Stromal cell of bone marrow (primary cell): ENCODE results near the gene EXOSC1.
"Not testable (repeated sequence)": the region's sequence is repeated elsewhere in the genome, so short reads cannot be mapped to it uniquely, and the experiment has no call there.

Experiments used
- DNase-seq: peaks from one replicate; pipeline ENCODE4 v3.0.0-alpha.2; 2012; ENCODE audit warnings: low read depth

The EXOSC1 gene

DNA sequence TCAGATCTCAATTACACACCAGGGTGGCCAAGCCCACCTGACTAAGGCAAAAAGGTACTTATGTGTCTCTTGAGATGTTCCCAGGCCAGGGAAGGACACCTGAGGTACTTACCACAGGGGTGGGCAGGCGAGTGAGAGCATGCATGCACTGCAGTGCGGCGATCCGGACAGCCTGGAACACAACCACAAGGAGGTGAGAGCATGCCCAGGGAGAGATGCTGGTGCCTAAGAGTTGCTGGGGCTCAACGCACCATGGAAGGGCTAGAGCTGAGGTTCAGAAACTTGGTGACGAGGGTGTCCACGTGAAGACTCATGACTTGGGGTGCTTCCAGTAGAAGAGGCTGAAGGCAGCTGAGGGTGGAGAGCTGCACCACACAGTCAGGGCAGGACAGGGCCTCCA is 13.3 kb upstream of the EXOSC1 start:
- DNase-seq = no peak

DNA sequence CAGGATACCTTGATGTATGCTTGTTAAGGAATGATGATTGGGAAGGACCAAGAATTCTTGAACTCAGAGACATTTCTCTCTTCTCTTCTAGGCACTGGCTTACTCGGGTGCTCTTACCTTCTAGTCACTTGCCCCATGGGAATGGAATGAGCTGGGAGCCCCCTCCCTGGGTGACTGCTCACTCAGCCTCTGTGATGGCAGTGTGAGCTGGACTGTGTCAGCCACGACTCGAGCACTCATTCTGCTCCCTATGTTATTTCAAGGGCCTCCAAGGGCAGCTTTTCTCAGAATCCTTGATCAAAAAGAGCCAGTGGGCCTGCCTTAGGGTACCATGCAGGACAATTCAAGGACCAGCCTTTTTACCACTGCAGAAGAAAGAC is 10.9 kb upstream of the EXOSC1 start:
- no peak for DNase-seq

DNA sequence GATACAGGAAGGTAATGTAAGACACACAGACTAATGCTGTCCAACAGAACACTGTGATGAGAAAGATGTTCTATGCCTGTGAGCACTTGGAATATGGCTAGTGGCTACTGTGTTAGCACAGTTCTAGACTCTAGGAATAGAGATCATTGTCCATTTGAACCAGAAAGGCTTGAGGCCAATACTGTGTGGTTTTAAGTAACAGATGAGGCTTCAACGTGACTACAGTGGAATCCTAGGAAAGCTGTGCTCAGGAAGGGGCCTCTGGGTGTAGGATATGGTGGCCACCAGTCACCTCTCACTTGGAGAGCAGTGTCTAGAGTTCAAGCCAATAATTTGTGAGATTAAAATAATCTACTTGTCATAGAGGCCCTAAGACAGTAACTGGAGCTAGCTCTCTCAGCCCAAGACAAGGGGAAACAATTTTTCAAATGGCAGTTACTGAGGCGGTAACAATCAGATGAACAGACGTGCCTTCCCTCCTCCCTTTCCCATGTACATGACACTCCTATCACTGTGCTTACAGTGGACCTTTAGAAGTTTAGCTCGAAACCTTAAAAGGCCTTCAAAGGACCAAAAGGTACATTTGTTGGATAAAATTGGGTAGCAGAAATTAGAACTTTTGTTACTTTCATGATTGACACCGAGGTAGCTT is 10.4 kb upstream of the EXOSC1 start:
- DNase-seq = no peak

DNA sequence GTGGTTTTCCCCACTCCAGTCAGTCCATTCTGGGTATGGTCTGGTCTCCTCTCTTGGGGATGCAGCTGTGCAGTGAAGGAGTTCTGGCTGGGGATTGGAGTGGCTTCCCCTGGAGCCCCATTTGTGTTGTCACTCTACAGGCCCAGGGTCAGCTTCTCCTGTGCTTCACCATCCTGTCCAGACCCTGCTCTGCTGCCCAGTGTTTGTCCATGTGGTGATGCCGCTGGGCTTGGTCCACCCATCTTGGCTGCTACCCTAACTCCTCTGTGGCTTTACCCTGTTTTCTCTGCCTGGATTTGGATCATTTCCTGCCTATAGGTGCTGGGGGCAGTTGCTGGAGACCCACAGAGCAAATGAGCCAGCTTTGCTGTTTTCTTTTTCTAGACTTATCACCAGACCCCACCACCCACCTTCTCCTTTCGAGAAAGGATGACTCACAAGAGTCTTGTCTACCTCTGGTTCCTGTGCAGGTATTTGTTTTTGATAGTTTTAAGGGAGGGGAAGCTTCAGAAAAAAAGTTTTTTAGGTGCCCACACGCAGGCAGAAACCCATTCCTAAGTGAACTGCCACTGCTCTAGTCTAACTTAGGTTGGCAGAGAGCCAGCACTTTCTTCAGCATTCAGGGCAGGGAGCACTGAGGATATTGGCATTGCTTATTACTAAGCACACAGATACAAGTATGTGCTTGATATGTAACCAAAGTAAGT is 8.7 kb upstream of the EXOSC1 start:
- peak; percentile 21 for DNase-seq

DNA sequence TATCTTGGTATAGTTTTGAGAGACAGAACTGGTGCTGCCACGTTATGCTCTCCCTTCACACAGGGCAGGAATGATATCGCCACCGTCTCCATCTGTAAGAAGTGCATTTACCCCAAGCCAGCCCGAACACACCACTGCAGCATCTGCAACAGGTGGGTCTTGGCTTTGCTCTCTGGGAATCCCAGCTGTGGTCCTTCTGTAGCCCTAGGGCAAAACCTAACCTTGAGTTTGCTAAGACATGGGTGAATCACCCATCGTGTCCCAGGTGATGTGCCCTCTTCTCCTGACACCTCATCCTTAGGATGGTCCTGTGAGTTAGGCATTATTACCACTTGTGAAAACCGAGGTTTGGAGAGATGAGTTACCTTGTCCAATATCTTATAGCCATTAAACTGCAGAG is 6.5 kb upstream of the EXOSC1 start:
- no peak for DNase-seq

DNA sequence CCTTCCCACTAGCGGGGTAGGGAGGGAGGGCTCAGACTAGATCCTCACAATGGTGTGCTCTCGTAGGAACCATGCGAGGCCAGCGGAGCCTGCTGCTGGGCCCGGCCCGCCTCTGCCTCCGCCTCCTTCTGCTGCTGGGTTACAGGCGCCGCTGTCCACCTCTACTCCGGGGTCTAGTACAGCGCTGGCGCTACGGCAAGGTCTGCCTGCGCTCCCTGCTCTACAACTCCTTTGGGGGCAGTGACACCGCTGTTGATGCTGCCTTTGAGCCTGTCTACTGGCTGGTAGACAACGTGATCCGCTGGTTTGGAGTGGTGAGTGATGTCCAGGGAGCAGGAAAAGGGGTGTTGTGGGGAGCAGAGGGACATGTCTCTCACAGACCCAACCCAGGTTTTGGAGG is 5.8 kb upstream of the EXOSC1 start:
- DNase-seq = no peak

DNA sequence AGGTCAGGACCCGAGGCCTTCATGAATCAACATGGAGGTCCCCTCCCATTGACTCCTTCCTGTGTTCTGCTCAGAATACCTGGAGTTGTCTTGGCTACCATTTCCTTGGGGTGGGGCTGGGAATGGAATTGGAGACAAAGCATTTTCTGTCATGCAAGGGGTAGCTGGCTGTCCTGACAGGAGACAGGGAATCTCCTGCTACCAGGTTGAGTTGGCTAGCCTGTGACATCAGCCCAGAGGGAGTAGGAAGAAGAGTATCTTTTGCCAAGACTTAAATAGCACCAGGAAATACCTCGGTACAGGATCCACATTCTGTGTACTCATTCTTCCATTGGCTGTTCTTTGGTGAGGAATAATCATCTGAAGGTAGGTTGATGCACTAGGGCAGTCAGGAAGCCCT is 5.0 kb upstream of the EXOSC1 start:
- no peak for DNase-seq

DNA sequence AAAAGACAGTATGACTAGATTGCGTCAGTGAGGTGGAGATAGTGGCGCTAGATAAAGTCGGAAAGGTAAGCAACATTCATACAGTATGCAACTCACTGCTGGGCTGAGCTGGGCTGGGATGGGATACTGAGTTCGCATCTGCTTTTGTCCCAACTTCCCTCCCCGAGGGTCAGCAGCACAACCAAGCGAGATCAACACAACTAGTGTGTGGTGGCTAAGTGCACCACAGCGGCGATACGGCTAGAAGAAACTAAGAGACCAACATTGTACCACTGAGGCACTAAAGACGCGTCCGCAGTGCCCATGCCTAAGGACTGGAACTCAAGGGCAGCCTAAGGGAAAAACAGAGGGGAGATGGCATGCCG is 467 bp downstream of the EXOSC1 start:
- no peak for DNase-seq

DNA sequence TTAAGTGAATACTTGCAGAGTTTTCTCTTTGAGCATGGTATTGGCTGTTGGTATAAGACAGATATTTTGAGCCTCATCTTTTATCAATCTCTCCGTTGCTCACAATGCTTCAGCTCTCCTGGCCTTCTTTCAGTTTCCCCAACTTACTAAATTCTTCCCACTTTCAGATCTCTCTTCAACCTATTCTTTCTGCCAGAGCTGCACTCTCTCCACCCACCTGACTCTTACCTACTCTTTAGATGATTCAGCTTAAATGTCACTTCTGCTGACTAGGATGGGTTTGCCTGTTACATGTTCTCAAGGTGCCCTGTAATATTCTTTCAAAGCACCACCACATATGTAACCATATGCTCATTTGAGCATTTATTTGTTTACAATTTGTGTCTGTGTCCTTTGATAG is 1.6 kb downstream of the EXOSC1 start:
- DNase-seq = no peak

DNA sequence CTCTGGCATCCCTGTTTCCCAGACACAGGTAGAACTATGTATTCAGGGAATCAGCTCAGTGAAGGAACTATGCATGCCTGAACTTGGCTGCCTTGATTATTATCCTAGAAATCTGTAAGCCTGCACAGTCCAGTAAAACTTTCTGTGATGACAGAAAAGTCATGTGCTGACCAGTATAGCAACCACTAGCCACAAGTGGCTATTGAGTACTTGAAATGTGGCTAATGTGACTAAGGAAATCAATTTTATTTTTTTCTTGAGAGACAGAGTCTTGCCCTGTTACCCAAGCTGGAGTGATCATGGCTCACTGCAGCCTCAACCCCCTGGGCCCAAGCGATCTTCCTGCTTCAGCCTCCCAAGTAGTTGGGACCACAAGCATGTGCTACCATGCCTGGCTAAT is 3.5 kb downstream of the EXOSC1 start:
- DNase-seq = no peak

DNA sequence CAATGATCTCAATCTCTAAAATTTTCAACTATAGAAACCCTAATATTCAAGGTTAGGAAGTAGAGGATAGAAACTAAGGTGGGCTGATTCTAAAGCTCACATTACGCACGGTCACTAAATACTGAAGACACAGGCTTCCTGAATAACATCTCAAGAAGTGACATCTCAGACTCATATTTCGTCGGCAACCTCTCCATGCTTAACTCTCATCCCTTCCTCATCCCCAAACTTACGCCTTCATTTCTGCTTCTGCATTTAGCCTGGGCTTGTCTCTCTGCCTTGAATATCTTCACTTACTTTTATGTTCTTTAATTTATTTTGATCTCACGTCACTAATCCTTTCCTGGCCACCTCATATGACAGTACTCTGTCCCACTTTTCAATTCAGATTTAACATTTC is 10.6 kb downstream of the EXOSC1 start:
- DNase-seq = no peak

DNA sequence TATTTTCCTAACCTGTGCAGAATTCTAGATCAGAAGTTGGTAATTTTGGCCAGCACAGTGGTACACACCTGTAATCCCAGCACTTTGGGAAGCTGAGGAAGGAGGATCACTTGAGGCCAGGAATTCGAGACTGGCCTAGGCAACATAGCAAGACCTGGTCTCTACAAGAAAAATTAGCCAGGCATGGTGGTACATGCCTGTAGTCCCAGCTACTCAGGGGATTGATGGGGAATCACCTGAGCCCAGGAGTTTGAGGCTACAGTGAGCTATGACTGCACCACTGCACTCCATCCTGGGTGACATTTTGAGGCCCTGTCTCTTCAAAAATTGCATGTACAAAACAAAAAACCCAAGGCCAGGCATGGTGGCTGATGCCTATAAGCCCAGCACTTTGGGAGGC is 11.2 kb downstream of the EXOSC1 start:
- no peak for DNase-seq

DNA sequence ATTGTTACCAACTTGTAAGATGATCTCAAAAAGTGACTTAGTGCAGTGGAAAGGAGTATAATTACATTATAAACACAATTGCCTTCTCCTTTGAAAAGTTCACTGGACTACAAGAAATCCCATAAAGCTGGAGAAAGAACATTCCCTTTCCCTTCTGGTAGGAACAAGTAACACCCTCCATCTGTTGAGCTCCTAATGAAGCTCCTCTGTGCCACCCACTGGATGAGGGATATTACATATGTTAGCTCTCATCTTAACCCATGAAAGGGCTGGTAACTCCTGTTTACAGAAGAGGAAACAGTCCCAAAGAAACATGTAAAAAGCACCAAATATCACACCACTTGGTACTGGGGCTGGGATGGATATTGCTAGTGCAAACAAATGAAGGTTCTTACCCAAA is 11.8 kb downstream of the EXOSC1 start:
- no peak for DNase-seq

DNA sequence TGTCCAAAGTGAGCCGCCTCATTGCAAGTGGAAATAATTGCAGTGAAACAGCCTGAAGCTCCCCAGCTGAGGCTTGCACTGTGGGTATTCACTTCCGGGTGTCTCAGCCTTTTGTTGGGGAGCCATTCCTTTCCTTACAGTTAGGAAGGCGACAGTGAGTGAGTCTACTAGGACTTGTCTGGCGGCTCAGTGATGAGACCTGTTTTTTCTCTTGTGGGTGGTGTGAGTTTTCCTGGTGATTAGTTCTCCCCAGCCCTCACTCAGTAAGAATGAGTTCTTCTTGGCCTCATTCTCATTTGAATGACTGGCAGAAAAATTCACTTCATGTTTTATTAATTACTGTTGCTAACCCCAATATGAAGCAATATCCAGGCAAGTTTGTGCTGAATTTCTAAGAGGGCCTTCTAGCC is 17.2 kb downstream of the EXOSC1 start:
- DNase-seq = no peak

DNA sequence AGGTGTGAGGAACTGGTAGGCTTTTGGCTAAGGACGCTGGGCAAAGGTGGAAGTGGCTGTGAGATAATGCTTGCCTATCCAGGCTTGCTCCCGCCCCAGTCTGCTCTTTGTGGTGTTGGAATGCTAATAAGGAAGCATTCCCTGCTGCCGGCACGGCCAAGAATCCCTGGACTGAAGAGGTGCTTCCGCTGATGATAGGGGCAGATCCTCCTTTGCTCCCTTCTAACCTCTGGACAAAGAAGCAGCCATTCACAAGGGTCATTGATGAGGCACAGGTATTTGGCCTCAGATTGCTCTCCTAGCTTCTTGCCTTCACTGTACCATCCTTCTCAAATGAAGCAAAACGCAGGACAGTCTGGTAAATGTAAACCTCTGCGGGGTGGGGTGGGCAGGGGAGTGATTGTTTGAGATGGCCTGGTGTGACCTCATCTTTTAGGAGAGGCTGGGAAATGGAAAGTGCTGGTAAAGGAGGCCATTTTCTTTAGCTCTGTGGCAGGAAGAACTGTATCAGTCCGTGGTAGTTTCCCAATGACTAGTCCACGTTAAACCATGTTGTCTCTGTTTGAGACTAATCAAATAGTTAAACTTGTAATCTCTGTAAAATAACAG is 18.1 kb downstream of the EXOSC1 start:
- DNase-seq = no peak

DNA sequence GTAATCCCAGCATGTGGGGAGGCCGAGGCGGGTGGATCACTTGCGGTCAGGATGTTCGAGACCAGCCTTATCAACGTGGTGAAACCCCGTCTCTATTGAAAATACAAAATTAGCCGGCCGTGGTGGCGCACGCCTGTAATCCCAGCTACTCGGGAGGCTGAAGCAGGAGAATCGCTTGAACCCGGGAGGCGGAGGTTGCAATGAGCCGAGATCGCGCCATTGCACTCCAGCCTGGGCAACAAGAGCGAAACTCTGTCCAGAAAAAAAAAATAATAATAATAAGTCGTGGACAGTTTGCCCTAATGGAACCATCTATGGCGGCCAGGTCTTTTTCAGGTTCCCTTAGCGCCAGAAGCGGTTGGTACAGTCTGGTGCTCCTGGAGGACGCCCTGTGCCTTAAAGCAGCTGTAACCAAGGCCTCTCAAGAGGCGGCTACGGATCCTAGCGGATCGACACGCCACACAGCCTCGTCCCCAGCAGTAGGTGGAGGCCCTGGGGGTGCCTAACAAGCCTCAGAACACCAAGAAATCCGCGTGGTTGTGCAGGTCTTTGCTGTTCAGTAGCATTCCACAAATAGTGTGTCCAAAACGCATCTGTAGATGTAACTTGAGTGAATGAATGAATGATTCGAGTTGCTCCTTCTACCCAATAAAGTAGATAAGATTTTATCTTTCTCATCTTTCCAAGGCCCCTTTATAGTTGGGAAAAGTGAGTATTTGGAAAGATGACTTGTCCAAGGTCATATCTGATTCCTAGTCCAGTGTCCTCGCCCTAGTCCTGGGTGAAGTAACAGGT is 18.8 kb downstream of the EXOSC1 start:
- DNase-seq = no peak

DNA sequence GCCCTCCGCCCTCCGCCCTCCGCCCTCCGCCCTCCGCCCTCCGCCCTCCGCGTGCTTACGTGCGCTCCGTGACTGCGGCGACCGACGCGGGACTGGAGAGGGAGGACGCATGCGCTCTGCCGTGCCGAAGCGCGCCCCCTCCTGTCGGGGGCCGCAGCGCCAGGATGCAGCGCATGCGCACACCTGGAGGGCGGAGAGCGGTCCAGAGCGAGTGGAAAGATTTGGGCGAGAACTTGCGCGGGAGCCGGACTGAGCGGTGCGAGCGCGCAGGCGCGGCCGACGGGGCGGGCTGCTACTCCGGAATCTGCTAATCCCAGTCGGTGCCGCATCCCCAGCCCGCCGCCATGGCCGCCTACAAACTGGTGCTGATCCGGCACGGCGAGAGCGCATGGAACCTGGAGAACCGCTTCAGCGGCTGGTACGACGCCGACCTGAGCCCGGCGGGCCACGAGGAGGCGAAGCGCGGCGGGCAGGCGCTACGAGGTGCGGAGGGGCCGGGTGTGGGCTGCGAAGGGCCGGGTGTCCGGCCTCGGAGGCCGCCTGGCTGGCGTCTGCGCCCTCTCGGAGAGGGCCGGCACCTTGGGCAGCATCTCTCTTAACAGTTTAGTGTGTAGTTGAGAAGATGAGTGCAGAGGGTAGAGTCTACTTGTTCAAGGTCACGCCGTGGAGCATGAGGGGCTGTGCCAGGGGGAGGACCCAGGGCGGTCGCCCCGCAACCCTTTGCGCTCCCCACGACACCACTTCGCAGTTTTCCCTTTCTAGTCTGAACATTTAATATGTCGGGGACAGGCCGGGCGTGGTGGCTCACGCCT is 19.6 kb downstream of the EXOSC1 start, which contains the start of gene PGAM1:
Gene PGAM1, plus strand, starts transcription at position 228 of the 812 bp plus-strand sequence. Its CDS starts 117 bp downstream, at position 345.
- DNase-seq = peak; percentile 86

DNA sequence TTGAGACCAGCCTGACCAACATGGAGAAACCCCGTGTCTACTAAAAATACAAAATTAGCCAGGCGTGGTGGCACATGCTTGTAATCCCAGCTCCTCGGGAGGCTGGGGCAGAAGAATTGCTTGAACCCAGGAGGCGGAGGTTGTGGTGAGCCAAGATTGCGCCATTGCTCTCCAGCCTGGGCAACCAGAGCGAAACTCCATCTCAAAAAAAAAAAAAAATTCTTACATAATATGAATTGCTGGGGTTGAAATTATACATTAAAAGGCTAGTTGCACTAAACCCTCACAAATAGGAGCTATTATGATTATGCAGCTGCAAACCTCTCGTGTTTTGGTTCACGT is 22.1 kb downstream of the EXOSC1 start:
- DNase-seq = not testable (repeated sequence)

DNA sequence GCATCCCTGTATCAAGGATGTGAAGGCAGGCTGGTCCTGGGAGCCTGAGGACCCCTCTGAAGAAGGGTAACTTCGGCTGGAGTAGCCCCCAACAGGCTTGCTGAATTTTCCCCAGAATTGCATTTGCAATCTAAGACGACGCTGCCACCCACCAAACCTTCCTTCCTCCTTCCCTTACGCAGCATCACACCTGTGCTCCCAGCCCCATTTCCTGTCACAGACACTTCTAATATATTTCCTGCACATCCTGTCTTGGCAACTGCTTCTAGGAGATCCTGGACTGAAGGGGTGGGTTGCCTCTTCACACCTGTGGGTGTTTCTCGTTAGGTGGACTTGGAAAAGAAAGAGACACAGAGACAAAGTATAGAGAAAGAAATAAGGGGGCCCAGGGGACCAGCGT is 29.2 kb downstream of the EXOSC1 start:
- no peak for DNase-seq

DNA sequence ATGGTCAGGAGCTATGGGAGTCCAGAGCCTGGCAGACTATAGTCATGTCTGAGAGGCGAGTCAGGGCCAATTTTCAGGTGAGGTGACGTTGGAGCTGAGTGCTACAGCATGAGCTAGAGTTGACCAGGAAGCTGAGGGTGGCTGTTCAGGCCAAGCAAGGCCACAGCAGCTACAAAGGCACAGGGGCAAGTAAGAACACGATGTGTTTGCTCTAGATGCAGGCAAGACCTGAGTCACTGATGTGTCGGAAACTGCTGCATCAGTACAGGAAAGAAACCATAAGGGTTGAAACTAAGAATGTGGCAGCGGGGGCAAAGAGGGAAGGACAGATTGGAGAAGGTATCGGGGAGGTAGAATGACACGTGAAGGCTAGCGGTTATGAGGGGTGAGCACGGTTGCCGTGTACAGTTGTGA is 32.9 kb downstream of the EXOSC1 start:
- no peak for DNase-seq

DNA sequence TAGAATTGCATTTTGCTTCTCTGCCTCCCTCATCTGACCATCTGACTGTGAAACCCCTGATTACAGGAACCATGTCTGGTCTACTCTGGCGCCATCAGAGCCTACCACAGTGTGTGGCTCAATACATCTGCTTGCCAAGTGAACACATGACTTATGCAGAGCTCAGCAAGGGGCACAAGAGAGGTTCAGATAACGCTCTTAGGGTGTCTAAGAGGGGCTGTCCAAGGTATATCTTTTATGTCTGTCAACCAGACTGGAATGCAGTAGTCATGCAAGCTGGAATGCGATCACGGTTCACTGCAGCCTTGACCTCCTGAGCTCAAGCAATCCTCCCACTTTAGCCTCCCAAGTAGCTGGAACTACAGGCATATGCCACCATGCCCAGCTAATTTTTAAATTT is 34.4 kb downstream of the EXOSC1 start:
- no peak for DNase-seq

DNA sequence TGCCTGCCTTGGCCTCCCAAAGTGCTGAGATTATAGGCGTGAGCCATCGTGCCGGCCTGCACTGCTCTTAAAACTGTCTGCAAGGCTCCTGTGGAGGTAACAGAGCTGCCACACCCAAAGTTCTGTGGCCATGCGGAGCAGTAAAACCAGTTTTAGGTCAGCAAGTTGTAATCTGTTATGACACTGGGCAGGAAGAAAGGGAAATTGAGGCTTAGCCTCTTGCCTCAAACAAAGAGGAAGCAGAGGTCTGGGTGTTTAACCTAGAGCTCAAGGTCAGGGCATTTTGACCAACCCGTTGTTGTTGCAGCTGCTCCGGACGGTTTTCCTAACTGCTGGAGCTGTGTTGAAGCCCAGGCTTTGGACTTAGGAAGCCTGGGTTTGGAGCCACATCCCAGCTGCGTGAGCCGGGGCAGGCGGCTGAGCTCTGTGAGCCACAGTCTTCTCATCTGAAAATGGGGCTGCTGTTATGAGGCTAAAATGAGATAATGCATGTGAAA is 37.3 kb downstream of the EXOSC1 start:
- no peak for DNase-seq
